Amniotic stem cell (primary cell): ENCODE measurements around the gene LGALS12.
A peak's percentile ranks its signal among the peaks of the same experiment; 100 is the strongest.

Experiments
- DNase-seq: peaks from one replicate; lab custom pipeline; 2025; lab: John Stamatoyannopoulos, UW

The LGALS12 gene, protein sequence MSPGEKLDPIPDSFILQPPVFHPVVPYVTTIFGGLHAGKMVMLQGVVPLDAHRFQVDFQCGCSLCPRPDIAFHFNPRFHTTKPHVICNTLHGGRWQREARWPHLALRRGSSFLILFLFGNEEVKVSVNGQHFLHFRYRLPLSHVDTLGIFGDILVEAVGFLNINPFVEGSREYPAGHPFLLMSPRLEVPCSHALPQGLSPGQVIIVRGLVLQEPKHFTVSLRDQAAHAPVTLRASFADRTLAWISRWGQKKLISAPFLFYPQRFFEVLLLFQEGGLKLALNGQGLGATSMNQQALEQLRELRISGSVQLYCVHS

DNA sequence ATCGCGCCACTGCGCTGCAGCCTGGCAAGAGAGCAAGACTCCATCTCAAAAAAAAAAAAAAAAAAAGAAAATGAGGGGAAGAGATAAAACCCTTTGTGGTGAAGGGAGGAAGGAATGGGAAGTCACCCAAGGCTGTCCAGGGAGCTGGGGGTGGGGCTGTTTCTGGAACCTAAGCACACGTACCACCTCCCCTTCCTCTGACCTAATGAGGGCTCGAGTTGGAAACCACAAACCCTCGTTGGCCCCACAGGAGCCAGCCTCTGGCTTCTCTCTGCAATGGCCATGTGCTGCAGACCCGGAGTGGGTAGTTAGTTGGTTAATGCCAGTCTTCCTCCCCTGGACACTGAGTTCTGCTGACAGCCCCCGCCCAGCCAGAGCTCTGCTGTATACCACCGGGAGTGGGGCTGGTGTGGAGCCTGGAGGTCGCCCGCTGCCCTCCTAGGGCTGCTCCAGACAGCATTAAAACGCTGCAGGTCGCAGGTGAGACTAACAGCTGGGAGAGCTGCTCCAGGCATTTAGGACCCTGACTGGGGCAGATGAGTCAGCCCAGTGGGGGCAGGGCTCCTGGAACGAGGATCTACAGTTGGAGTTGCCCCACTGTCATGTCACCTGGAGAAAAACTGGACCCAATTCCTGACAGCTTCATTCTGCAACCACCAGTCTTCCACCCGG lies at the start of gene LGALS12:
LGALS12 (plus strand) TSS at position 228 of the 672 bp plus-strand sequence; CDS start at position 603, 375 bp downstream.
- no peak for DNase-seq

DNA sequence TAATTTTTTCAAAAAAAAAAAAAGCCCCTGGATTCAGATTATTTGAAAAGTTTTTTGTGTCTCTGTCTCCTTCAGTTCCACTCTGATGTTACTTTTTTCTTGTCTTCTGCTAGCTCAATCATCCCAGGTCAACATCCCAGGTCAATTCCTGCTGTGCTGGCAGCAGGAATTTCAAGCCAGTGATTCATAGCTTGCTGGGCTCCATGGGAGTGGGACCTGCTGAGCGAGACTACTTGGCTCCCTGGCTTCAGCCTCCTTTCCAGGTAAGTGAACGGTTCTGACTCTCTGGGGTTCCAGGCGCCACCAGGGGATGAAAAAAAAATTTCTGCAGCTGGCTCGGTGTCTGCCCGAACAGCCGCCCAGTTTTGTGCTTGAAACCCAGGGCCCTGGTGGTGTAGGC lies 46.3 kb upstream of the LGALS12 start:
- DNase-seq, result no peak

DNA sequence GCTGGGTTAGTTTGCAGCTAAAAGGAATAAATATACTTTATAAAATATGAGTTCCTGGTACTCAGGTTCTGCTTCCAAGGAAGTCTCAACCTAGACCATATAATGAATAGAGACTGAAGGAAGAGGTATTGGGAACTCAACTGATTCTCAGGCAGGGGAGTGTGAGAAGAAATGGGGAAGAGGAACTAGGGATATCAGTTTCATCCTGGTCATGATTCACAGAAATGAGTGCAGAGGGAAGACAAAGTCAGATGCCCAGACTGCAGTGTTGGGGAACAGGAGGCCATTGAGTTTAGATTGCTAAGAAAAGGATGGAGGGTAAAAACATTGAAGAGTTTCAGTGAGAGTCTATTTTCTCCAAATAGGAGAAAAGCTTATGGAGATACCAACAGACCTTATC lies 43.7 kb upstream of the LGALS12 start:
- no peak for DNase-seq

DNA sequence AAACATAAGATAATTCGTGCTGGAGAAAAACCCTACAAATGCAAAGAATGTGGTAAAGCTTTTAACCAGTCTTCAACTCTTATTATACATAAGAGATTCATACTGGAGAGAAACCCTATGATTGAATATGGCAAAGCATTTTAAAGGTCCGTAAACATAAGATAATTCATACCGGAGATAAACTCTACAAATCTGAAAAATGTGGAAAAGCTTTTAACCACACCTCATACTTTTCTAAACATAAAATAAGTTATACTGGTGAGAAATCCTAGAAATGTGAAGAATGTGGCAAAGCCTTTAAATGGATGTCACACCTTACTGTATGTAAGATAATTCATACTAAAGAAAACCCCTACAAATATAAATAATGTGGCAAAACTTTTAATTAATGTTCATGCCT lies 35.6 kb upstream of the LGALS12 start:
- no peak for DNase-seq

DNA sequence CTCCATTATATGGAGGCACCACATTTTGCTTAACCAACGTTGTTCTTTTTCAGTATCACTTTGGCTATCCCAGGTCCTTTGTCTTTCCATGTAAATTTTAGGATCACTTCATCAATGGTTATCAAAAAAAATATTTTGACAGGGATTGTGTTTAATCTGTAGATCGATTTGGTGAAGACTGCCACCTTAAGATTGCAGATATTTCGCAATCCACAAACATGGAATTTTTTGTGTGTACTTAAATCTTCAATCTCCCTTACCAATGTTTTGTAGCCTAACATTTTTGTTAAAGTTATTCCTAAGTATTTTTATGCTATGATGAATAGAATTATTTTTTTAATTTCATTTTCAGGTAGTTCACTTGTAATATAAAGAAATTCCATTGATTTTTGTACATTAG lies 33.5 kb upstream of the LGALS12 start:
- no peak for DNase-seq

DNA sequence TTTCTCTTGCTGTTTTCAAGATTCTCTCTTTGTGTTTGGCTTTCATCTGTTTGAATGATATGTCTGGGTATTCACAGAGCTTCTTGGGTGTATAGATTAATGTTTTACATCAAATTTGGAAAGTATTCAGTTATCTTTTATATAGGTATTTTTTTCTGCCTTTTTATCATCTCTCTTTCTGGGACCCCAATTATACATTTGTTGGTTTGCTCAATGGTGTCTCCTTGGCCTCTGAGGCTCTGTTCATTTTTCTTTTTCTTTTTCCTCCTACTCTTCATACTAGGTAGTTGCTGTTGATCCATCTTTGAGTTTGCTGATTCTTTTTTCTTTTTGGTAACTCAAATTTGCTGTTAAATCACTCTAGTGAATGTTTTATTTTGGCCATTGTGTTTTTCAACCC lies 29.3 kb upstream of the LGALS12 start:
- DNase-seq, result no peak

DNA sequence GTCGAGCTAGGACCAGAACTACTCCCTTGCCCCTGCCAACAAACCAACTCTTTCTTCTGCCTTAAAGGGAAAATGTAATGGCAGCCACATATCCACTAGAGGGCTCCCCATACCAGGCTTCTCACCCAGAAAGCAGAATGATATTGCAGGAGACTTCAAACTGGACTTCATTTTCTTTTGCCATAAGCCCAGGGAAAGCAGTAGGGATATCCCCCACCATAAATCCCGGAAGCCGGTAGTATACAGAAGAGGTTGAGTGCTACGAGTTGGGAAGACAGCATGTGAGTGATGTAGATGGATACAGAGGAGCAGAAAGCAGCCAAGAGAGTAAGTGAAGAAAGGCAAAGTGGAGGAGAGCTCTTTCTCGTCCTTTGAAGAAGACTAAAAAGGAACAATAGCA lies 27.0 kb upstream of the LGALS12 start:
- peak; percentile 48 for DNase-seq

DNA sequence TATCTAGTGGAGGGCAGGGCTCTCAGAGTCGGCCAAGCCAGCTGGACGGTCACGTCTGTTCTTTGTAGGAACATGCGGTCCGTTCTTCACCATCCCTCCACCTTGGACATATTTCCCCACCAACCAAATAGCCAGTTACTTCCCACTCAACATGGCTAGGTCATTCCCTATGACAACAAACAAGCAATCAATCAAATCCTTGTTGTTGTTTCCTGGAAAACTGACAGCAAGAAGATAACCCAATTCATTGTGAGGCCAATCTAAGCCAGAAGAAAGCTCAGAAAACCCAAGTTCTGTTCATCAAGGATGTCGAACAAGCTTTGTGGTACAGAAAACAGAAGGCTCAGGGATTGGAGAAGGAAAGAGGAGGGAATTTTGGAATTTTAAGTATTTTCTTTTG lies 25.8 kb upstream of the LGALS12 start:
- no peak for DNase-seq

DNA sequence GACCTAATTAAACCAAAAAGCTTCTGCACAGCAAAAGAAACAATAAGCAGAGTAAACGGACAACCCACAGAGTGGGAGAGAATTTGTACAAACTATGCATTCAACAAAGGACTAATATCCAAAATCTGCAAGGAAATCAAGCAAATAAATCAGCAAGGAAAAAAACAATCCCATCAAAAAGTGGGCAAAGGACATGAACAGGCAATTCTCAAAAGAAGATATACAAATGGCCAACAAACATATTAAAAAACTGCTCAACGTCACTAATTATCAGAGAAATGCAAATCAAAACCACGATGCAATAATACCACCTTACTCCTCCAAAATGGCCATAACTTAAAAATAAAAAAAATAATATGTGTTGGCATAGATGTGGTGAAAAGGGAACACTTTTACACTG lies 20.1 kb upstream of the LGALS12 start:
- DNase-seq, result no peak

DNA sequence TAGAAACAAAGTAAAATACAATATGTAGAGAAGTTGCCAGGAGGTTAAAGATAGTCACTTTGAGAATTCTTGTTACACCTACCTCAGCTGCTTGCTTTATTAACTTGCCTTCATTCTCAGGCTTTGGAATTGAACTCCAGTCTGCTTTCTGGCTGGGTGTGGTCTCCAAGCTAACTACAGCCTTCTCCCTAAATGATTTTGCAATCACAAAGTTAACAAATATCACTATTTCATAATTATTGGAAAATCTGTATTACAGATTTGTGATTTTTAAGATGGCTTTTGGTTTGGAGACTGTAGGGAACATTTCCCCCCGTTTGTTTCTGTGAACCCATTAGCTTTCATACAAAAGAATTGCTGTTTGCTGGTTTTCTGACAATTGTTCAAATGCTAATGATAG lies 17.1 kb upstream of the LGALS12 start:
- no peak for DNase-seq

DNA sequence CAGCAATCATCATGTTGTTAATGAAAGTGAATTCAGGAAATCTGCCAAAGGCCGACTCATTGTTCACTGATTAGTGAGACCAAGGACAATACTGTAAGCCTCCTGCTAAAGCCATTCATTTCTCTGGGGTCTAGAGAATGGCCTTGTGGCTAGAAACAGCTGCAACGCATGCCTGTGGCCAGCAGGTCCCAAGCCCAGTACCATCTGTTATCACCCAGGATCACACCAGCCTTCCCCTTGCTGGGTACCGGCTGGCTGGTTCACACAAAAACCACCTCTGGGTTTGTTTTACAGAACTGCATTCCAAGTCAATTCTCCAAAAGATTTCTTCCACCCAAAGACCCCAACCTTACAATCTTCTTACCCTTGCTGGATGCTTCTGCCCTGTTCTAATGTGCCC lies 16.0 kb upstream of the LGALS12 start:
- no peak for DNase-seq

DNA sequence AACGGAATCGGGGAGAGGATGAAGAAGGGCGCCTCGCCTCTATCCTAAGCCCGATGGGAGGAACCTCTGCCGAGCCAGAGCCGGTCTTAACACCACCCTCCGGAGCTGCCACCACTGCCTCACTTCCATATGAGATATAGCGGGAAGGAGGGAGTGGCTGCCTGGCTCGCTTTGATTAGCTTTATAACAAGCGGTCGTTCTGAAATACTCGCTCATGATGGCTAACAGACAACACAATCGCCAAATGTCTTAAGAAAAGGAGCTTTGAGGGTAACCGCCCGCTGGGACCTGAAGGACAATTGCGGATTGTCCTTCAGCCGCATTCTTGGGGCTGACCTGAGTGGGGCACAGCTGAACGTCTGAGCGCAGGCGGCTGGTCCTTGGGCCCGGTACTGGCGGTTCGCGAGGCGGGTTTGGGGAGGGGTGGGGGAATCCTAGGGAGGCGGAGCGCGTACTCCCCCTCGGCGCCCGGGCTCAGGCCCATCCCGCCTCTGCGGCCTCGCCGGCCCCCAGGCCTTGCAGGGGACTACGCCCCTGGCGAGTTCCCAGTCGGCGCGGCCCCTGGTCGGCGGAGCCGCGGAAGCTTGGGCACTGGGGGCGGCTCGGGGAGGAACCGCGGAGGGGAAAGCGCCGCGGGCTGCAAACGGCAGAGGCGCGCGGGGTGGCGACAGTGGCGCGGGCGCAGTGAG lies 15.2 kb upstream of the LGALS12 start, which contains the start of gene PLAAT5:
PLAAT5 (minus strand) TSS at position 617 of the 689 bp plus-strand sequence; CDS start at position 484, 133 bp downstream.
- no peak for DNase-seq

DNA sequence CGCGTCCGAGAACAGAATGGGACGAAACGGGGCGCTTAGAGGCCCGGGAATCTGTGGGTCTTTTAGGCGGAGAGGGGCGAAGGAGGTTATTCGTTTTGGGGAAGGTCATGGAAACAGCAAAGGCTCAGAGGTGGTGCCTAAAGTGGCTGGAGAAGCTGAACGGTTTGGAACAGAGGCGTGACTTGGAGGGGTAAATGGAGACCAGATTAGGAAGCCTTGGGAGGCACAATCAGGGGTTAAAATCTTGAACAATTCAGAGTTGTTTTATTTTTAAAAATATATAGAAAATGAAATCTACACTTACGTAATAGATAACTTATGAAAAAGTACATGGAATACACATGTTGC lies 14.7 kb upstream of the LGALS12 start:
- no peak for DNase-seq

DNA sequence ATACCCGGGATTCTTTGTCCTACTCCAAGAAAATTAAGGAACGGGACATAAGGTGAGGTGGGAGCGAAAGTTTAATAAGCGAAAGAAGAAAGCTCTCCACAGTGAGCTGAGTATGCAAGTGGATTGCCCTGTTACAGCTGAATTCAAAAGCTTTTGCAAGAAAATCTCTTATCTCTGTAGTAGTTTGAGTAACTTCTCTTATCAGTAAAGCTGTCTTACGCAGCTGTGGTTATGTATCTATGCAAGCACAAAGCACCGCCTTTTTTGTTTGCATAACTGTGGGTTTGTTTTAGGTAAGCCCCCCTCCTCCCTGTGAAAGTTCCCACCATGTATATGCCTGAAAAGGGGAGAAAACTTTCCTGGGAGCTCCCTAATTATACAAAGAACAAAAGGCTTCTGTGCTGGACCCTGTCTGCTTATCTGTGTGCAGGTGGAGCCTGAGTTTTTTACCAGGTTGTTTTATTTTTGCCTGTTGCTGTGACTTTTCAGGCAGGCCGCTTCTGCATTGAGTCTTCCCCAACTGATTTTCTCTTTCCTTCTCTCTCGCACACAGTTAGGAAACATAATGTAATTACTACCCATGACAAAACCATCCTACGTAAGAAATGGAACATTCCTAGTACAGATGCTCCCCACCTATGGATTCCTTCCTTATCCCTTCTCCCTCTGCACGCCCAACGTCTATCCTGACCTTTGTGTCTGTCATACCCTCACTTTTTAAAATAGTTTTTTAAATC lies 14.1 kb upstream of the LGALS12 start:
- no peak for DNase-seq

DNA sequence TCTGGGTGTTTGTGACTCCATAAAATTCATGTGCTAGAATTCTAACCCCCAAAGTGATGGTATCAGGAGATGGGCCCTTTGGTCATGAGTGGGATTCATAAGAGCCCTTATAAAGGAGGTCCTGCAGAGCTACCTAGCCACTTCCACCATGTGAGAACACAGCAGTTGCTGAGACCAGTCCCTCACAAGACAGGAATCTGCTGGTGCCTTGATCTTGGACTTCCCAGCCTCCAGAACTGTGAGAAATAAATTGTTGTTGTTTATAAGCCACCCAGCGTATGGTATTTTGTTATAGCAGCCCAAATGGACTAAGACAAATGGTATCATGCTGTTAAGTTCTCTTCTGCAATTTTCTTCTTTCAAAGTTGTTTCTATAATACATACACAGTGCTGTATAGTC lies 13.4 kb upstream of the LGALS12 start:
- no peak for DNase-seq

DNA sequence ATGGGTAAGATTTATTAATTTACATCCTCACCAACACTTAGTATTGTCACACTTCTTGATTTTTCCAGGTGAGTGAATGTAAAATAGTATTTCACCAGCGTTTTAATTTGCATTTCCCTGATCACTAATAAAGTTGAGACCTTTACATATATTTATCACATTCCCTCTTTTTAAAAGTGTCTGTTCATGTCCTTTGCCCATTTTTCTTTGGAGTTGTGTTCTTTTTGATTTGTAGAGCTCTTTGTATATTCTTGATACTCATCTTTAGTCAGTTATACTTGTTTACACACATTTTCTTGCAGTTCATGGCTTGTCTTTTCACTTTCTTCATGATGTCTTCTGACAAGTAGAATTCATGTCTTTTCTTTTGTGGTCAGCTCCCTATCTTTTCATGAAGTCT lies 12.8 kb upstream of the LGALS12 start:
- no peak for DNase-seq

DNA sequence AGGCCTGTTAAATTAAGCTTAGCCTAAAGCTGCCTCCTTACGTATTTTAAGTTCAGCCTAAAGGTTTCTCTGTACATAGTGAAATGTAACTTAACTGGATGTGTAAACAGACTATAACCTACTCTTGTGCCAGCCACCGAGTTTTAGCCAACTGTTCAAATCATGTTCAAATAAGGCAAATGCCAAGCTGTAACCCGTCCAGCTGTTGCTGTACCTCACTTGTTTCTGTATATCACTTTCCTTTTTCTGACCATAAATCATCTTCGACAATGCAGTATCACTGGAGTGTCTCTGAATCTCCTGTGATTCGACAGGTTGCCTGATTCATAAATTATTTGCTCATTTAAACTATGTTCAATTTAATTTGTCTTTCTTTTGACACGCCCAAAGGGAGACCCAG lies 10.9 kb upstream of the LGALS12 start:
- no peak for DNase-seq

DNA sequence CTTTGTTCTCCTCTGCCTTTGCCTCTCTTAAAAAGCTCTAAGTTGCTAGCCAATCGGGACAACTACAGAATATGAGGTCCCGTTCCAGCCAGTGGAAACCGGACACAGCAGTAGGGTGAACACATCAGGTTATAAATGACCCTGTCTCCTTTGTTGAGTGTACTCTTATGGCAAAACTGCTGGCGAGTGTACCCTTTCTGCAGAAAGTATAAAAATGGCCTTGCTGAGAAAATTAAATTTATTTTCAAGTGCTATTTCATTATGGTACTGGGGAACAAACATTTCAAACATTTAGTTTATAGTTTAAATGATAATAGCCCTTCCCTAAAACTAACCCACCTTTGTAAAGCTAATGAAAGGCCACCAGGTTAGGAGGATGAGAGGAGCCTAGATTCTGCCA lies 6.0 kb upstream of the LGALS12 start:
- DNase-seq, result no peak

DNA sequence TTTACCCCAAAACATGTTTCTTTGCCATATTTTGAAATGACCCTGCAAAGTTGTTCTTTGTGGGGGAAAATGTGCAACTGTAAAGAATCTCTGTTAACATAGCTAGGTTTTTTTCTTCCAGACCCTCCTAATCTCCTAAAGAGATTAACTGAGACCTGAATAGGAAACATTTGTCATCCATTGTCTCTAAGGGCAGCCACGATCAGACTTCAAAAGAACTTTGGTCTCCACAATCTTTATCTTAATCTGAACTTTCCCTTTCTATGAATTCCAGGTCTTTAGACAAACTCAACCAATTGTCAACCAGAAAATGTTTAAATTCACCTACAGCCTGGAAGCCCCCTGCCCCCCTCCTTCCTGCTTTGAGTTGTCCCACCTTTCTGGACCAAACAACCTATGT lies 4.6 kb upstream of the LGALS12 start:
- DNase-seq, result no peak

DNA sequence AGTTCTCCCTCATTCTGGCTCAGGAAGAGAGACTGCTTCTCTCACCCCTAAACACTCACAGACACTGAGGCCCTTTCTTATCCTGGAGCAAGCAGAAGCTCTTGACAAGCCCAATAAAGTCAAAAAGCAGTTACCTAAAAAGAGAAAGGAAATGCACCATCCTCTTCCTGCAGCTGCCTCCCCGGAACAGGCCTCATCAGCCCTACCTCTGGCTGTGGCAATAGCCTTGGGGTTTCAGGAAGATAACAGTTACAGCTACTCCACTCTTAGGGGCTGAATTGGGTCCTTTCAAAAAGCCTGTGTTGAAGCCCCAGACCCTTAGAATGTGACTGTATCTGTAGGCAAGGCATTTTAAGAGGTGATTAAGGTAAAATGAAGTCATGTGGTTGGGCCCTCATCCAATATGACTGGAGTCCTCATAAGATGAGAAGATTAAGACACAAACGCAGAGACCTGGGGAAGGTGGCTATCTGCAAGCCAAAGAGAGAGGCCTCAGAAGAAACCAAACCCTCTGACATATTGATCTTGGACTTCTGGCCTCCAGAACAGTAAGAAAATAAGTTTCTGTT lies 3.5 kb upstream of the LGALS12 start:
- no peak for DNase-seq

DNA sequence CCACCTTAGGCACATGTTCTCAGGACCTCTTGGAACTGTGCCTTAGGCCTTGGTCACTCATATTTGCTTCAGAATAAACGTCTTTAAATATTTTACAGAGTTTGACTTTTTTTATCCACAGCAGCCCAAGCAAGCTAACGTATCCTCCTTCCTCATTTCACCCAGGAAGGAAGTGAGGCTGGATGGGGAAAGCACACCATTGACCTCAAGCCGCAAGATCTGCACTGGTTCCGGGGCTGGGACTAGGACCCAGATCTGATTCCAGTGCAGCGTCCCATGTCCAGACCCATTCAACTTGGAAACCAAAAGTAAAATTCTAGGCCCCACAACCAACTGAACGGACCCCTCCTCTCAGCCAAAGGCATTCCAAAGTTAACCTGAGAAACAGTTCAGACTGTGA lies 2.4 kb upstream of the LGALS12 start:
- DNase-seq, result no peak

DNA sequence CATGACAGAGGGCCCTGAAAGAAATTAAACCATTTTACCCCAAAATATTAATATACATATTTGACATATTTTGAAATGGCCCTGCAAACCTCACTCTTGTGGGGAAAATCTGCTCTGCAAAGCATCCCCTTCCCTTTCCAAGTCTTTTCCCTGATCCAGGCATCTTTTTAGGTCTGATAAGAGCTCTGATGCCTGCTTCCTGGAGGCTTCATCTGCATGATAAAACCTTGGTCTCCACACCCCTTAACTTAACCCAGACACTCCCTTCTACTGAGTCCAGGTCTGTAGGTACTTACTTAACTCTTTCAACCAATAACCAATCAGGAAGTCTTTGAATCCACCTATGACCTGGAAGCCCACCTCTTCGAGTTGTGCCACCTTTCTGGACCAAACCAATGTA lies 1.8 kb upstream of the LGALS12 start:
- DNase-seq, result no peak
